HG02840 (cell line): ENCODE data around the gene ZMYM2.
"Not testable (repeated sequence)": the region's sequence is repeated elsewhere in the genome, so short reads cannot be mapped to it uniquely, and the experiment has no call there.

Experiments
- ATAC-seq: cut with Tn5 transposase; IDR thresholded peaks from one replicate; pipeline ENCODE4 v1.9.1; 2021; ENCODE audit warnings: mild to moderate bottlenecking, moderate library complexity, moderate number of reproducible peaks; ENCODE audit not compliant: unreplicated experiment, low FRiP score

ZMYM2 gene

GRCh38 chr13:19958155-19959111, at the start of gene ZMYM2:
ZMYM2 (plus strand) TSS chr13:19958727; CDS start chr13:19993073, 34,346 bp downstream.
- peak; percentile 82 for ATAC-seq

- no peak for ATAC-seq
Observed at GRCh38 chr13:19910336-19911072, 48.0 kb upstream of the ZMYM2 start.

GRCh38 chr13:19927117-19927748, 31.3 kb upstream of the ZMYM2 start:
- no peak for ATAC-seq

GRCh38 chr13:19940106-19940505, 18.4 kb upstream of the ZMYM2 start:
- ATAC-seq, result no peak

GRCh38 chr13:19950374-19950773, 8.2 kb upstream of the ZMYM2 start:
- no peak for ATAC-seq

GRCh38 chr13:19952850-19953249, 5.7 kb upstream of the ZMYM2 start:
- ATAC-seq, result no peak

- no peak for ATAC-seq
Observed at GRCh38 chr13:19955873-19956559, 2.5 kb upstream of the ZMYM2 start.

- ATAC-seq, result peak; percentile 8
Observed at GRCh38 chr13:19957320-19958154, 990 bp upstream of the ZMYM2 start.

GRCh38 chr13:19959141-19959830, 759 bp downstream of the ZMYM2 start:
- ATAC-seq, result peak; percentile 13

- ATAC-seq, result no peak
Observed at GRCh38 chr13:19959831-19960652, 1.5 kb downstream of the ZMYM2 start.

- ATAC-seq, result no peak
Observed at GRCh38 chr13:19960653-19960976, 2.1 kb downstream of the ZMYM2 start.

GRCh38 chr13:19961489-19961888, 3.0 kb downstream of the ZMYM2 start:
- ATAC-seq, result no peak

- ATAC-seq, result no peak
Observed at GRCh38 chr13:19961924-19962323, 3.4 kb downstream of the ZMYM2 start.

- no peak for ATAC-seq
Observed at GRCh38 chr13:19962894-19963293, 4.4 kb downstream of the ZMYM2 start.

- ATAC-seq, result no peak
Observed at GRCh38 chr13:19967621-19968020, 9.1 kb downstream of the ZMYM2 start.

GRCh38 chr13:19974498-19975009, 16.0 kb downstream of the ZMYM2 start:
- ATAC-seq, result not testable (repeated sequence)

- ATAC-seq, result no peak
Observed at GRCh38 chr13:19978831-19979437, 20.4 kb downstream of the ZMYM2 start.
